ENCODE data around the gene PLCB2.

Gene PLCB2

DNA sequence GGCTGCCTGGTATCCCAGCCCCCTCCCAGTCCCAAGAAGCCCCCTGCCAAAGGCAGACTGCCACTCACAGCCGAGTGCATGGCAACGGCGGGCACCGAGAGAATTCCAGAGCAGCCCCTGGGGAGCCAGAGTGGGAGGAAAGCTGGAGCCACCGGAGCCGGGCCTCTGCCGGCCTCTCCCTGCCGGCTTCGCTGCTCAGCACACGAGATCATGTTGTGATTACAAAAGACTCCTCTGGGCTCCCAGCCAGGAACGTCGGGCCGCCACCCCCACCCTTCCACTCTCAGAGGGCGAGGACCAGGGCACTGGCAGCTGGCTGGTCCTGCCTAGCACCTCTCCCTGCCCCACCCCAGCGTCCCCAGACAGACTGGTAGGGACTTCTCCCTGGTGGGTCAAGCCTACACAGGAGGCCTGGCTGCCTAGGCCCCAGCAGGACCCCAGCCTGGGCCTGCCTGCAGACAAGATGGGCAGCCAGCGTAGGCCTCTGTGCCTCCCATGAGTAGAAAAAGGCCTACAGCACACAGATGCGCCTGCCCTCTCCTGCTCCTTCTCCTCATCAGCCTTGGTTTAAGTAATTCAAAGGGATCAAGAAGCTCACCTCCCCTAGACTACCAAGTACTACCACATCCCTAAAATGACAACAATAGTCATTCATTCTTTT lies 33.1 kb upstream of the PLCB2 start, which contains the start of gene CCDC9B:
Gene CCDC9B, minus strand, starts transcription at position 200 of the 661 bp plus-strand sequence. Its CDS starts 120 bp downstream, at position 80.
- no peak for DNase-seq

GRCh38 chr15:40340038-40340739 lies 32.5 kb upstream of the PLCB2 start:
- no peak for DNase-seq

GRCh38 chr15:40339621-40339945 lies 31.8 kb upstream of the PLCB2 start:
- no peak for DNase-seq

DNA sequence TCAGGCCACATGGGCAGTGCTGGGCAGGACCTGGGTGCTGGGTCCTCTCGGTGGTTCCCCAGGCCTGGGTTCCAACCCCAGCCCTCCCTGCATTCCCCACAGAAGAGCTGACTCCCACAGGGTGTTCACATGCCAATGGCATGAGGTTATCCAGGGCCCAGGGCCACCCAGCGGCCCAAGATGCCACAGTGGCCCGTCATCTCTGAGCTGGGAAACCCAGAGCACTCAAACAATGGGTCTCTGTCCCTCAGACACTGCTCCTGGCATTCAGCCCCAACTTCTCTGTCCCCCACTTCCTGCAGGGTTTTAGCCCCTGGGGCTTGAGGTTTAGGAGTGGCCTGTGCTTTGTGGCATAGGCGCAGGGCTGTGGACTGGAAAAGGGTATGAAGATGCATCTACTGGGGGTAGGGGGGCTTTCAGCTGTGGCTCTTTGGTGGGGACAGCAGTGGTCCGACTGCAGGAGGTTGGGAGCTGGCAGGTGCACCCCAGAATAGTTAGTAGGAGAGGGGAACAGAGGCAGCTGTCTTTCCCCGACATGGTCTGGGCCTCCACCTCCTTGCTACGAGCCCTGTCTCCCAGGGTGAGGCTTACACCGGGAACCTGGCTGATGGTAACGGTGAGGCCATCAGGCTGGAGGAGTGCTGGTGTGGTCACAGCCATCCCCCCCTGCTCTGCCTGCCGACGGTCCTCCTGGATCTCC lies 31.3 kb upstream of the PLCB2 start:
- DNase-seq: no peak

DNA sequence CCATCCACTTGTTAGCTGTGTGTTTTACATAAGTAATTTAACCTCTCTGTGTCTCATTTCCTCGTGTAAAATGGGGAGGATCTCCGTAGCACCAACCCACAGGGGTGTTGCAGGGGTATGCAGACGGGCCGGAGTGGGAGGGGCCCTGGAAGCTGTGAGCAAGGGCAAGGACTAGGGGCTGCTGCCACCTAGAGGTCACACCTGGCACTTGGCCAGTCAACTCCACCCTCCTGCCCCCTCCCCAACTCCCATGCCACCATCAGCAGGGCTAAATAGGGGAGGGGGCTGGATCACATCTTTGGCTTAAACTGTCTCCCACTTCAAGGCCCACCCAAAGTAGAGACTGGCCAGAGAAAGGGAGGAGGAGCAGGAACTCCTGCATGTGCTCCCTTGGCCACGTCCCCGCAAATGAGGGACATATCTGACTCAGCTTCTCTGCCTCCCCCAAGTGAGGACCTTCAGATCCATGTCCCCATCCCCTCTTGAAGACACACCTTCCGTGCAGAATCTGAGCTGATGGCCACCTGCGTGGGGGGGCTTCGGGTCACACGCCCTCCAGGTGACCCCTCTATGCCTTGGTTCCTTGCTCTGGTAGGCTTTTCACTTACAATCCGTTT lies 30.4 kb upstream of the PLCB2 start:
- peak; percentile 86 for DNase-seq

GRCh38 chr15:40337597-40337996 lies 29.9 kb upstream of the PLCB2 start:
- DNase-seq: no peak

DNA sequence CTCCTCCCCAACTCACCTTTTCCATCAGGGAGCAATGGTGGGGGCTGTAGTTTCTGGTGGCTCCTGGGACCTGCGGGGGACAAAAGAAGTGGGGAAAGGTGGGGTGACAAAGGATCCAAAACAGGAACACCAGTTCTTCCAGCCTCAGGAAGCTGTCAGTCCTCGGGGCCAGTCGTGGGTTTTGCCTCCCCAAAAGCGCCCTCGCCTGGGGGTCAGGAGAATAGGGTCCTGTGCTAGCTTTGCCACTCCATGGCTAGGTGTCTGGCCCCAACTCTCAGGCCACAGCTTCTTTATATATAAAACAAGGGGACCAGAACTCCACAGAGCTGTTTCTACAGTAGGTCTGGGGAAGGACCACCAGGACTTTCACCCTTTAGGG lies 29.0 kb upstream of the PLCB2 start:
- peak; percentile 43 for DNase-seq

DNA sequence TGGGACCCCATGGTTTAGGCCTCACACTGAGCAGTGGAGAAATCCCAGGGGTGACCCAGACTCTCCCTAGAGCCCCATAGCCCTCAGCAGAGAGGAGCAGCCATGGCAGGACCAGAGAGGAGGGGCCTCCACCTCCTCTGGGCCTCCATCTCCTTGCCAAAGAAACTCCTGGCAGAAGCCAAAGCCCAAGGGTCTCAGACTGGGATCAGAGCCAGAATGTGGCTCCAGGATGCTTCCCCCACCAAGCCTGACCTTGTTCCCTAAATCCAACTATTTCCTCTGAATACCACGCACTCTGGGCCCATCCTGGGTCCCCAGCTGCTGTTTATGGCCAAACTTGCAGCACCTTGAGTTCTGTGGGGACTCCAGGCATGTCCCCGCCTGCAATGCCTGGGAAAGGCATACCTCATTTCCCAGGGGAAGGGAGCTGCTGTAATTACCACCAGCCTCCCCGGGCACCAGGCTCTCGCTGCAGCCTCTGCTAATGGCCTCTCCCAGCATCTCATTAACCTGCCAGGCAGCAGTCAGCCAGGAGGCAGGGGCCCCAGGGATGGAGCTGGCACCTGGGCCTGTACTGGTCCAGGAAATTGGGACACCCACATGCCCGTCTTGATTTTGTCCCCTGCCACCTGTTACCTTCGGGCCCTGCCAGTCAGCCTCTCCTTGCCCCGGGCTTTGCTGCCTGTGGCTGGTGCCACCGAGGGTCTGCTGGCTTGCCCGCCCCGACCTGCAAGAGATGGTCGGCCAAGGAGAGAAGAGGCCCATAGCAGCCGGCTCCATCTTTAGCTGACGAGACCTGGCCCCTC lies 28.4 kb upstream of the PLCB2 start:
- no peak for DNase-seq

DNA sequence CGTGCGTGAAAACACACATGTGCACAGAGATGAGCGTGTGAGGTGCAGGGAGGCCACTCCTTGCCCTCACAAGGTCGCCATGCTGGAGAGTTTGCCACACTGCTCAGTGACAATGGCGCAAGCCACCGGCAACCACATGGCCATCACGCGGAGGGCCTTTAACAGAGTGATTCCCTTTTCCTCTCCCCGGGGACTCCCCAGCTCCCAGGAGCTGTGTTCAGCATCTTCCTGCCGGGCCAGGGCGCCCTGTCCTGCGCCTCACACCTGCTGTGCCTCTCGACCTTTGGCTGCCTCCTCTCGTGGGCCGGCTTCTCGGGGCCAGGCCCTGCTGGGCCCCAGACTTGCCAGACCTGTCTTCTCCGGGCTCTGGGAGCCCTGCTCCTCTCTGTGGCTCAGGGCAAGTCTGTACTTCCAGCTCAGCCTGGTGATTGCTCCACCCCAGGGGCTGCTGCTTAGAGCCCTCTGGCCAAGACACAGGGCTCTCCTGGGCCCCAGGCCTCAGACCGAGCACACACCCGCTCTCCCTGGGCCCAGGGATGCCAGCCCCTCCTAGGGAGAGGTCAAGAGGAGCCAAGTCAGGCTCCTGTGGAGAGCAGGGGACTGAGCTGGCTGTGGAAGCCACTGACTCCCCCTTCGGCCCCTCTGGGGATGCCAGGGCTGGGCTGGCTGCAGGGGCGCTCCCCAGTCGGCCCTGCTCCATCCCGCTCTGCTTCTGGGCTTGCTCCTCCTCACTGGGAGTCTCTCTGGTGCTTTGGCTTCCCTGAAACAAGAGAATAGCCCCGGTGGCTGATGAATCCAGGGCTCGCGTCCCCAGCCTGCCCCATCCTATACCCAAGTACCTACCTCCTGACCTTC lies 27.4 kb upstream of the PLCB2 start:
- no peak for DNase-seq

DNA sequence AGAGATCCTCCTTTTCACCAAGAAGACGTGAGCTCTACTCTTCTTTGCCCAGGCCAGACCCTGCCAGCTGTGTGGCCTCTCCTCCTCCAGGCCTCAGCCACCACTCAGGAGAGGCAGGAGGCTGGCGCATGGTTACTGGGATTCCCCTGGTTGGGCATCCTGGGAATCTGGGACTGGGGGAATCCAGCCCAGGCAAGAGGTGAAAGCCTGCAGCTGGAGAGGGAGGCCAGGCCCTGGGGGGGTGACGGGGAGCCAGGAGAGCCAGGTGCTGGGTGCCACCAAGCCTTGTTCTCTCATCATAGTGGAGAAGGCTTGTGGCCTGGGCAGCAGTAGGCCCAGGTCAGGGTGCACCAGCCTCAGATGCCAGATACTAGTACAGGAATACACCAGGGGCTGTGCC lies 26.8 kb upstream of the PLCB2 start:
- no peak for DNase-seq

GRCh38 chr15:40333922-40334492 lies 26.3 kb upstream of the PLCB2 start:
- DNase-seq: peak; percentile 62

DNA sequence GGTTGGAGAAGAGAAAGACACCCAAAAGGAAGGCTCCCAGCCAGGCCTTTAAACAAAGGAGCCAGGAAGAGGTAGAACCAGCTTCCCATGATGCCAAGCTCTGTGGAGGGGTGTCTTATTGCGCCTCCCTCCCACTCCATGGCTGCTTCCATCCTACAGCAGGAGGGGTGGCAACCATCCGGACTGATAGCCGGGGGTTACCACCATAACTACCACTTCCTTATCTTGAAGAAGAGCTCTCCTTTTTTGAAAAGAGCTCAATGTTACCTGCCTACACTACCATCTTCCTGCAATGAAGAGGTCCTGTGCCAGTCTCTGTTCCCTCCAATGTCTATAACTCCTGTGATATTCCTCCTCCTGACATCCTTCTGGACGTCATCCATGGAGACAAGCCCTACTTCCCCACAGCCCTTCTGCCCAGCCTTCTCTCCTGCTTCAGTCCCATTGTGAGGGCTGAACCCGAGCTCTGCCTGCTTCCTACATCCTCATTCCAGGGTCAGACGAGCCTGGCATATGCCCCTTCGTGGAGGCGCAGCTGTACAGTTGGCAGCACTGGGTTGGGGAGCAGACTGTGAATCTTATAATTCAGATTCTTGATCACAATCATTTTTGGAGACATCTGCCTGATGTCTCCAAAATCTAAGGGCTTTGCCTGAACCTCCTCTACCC lies 24.5 kb upstream of the PLCB2 start:
- DNase-seq: no peak

DNA sequence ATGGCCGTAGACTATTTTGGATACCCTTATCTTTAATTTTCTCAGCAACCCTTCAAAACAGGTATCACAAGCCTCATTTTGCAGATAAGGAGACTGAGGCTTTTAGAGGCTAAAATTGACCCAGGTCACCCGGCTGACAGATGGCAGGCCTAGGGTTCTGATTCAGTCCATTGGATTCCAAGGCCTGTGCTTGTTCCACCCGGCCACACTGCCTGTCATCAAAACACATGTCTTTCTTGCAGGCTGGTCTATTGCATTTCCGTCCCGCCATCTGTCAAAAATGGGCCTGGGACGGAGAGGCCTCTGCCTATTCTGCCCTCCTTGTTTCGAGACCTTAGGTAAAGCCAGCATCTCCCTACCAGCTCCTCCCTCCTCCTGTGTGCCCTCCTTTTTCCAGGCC lies 23.9 kb upstream of the PLCB2 start:
- no peak for DNase-seq

DNA sequence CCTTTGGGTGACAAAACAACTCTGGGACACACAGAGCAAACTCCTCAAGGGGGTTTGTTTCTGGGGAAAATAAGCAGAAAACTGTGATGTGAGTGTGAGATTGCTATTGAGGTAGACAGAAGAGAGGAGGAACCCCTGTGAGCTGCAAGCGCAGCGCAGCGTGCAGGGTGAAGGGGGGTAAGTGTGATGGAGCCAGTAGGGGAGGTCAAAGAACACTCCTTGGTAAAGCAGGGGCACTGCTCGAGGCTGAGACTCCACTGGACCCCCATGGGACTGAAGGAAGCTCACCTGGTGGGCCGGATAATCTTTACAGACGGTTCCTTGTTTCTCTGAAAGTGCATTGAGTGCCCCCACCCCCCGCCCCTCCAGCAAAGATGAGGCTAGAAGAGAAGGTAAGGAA lies 23.3 kb upstream of the PLCB2 start:
- no peak for DNase-seq

GRCh38 chr15:40330368-40330836 lies 22.7 kb upstream of the PLCB2 start:
- DNase-seq: no peak

GRCh38 chr15:40329804-40330203 lies 22.1 kb upstream of the PLCB2 start:
- DNase-seq: no peak

DNA sequence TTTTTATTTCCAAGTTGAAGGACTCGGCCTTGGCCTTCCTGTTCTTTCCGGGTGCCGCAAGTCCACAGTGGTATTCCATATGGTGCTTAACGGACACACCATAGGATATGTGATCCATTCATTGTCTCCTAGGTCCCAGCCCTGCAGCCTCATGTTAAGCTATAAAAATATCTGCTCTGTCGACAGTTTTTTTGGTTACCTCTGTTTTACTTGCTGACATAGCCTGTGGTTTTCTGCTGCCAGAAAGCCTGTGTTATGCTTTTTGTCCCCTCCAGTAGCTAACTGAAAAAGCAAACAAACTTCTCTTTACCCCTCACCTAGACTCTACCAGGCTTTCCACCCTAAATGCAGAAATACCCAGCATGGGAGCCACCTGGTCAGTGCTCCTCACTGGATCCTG lies 21.0 kb upstream of the PLCB2 start:
- DNase-seq: no peak

- no peak for DNase-seq
These were observed 20.4 kb upstream of the PLCB2 start for GRCh38 chr15:40328176-40328575.

DNA sequence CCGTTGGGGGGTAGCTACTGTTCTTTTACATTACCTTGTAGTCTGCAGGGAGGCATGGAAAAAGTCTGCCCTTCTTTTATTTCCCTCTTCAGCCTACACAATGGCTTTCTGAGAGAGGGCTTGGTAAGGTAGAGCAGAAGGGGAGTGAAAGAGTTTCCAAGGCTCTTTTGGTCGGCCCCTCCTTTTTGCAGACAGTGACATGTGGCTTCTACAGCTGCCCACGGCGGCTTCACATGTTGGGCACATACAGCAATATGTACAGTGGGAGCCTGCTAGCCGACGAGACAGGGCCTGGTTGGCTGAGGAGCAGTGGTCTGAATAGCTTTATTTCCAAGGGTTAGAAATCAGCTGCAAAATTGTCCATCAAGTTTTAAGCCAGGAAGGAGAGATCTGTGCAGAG lies 19.7 kb upstream of the PLCB2 start:
- no peak for DNase-seq

- no peak for DNase-seq
These were observed 18.0 kb upstream of the PLCB2 start for GRCh38 chr15:40325700-40326099.

- DNase-seq: no peak
These were observed 17.5 kb upstream of the PLCB2 start for GRCh38 chr15:40325188-40325587.

Data from CD4-positive, alpha-beta T cell treated with Interleukin-17A for 4 hours (primary cell).